ENCODE results near the gene OVCA2. TPM values are rescaled to one million over a fixed set of nuclear protein-coding genes. Genes with fewer than 3 reads are reported as not detected.
A peak's percentile ranks its signal among the peaks of the same experiment; 100 is the strongest.

The OVCA2 gene
- total and polyA plus RNA-seq, 10 donors = 20.9 to 68.8 (median 35.6) TPM

GRCh38 chr17:1997289-1997926 is 44.4 kb upstream of the OVCA2 start:
- Histone ChIP-seq H3K9me3 (no peaks in the 10 kb centered on the region), H3K27me3 (replicated peaks in 1 of 7) (peaks cover 0 to 53% (median 24%) of the 10 kb centered on the region in 7 donors), H3K4me1 (peaks cover 16 to 48% (median 31%) of the 10 kb centered on the region in 6 donors), H3K4me3 (peak overlapping the region in 4 of 8 donors; percentile 28 to 65 (median 38)), H3K36me3 (no peaks in the 10 kb centered on the region), H3K27ac (no peak overlapping the region)
- TF ChIP-seq CTCF (IDR thresholded peaks at IDR 0.05 in 8 of 11, conservative IDR thresholded peaks at IDR 0.05 in 3 of 11) = no peak
- no peak for TF ChIP-seq POLR2AphosphoS5 (IDR thresholded peaks at IDR 0.05)
- no peak for TF ChIP-seq POLR2A (IDR thresholded peaks at IDR 0.05)
- intact Hi-C loops (cut with DNase I; ENCODE audit: low total_unique reads) = no loop called here
- no peak for DNase-seq
- WGBS, 5 donors = 68 to 74% (median 71%) methylated on average over 20 to 22 of the region's 22 CpGs

GRCh38 chr17:1997927-1998742 is 43.7 kb upstream of the OVCA2 start:
- H3K27ac ChIP-seq = peak overlapping the region in 2 of 8 donors; percentile 7
- H3K4me3 ChIP-seq = peak overlapping the region; percentile 25 to 65 (median 30)
- 4 to 80% (median 7%) methylated on average over 3 to 92 of the region's 92 CpGs for WGBS, 5 donors
- no peaks in the 10 kb centered on the region for H3K9me3 ChIP-seq
- peaks cover 16 to 54% (median 35%) of the 10 kb centered on the region in 6 donors for H3K4me1 ChIP-seq
- intact Hi-C loops (cut with DNase I; ENCODE audit: low total_unique reads) = no loop called here
- TF ChIP-seq CTCF (IDR thresholded peaks at IDR 0.05 in 8 of 11, conservative IDR thresholded peaks at IDR 0.05 in 3 of 11) (peak in 1 of 11 experiments; percentile 13), POLR2AphosphoS5 (IDR thresholded peaks at IDR 0.05) (peak in 1 of 3 donors; percentile 41), POLR2A (IDR thresholded peaks at IDR 0.05) (no peak)
- no peaks in the 10 kb centered on the region for H3K36me3 ChIP-seq
- no peak for DNase-seq
- H3K27me3 ChIP-seq (replicated peaks in 1 of 7) = peaks cover 0 to 53% (median 24%) of the 10 kb centered on the region in 7 donors

GRCh38 chr17:1999557-2000251 is 42.1 kb upstream of the OVCA2 start:
- Histone ChIP-seq H3K36me3 (no peaks in the 10 kb centered on the region), H3K27me3 (replicated peaks in 1 of 7) (peaks cover 0 to 53% (median 24%) of the 10 kb centered on the region in 7 donors), H3K27ac (peak overlapping the region in 6 of 8 donors; percentile 20 to 82 (median 68)), H3K9me3 (no peaks in the 10 kb centered on the region), H3K4me1 (peaks cover 16 to 64% (median 39%) of the 10 kb centered on the region in 6 donors), H3K4me3 (no peak overlapping the region)
- intact Hi-C loops (cut with DNase I; ENCODE audit: low total_unique reads) = no loop called here
- no peak for DNase-seq
- WGBS, 5 donors = 23 to 43% (median 34%) methylated on average over 9 to 13 of the region's 13 CpGs
- TF ChIP-seq POLR2AphosphoS5 (IDR thresholded peaks at IDR 0.05) (peak in 2 of 3 donors; percentile 71 to 77), CTCF (IDR thresholded peaks at IDR 0.05 in 8 of 11, conservative IDR thresholded peaks at IDR 0.05 in 3 of 11) (no peak)

Measured in spleen (tissue), 11 donors.